IMR-90 (cell line): ENCODE results near the gene SLC25A44.

ENCODE experiments used
- CTCF ChIP-seq: conservative IDR thresholded peaks from 2 replicates; pipeline ENCODE4 v1.5.1; 2012; ENCODE audit warnings: mild to moderate bottlenecking, low read depth, low read length, improper control_type of control experiment
- POLR2A ChIP-seq: IDR thresholded peaks from 2 replicates; pipeline ENCODE4 v1.6.1; 2012; ENCODE audit warnings: mild to moderate bottlenecking, low read depth, low read length

- TF ChIP-seq POLR2A (no peak), CTCF (no peak)
Observed at GRCh38 chr1:156150333-156151011, 43.4 kb upstream of the SLC25A44 start.
